A549 (cell line): ENCODE measurements around the gene SETBP1.

ENCODE experiments used
- MAZ ChIP-seq: fragments of 150-350 bp; IDR thresholded peaks from 2 replicates; pipeline ENCODE4 v1.6.1; 2014; ENCODE audit warnings: antibody characterized with exemption, low read depth, low read length, borderline replicate concordance
- RCOR1 ChIP-seq: fragments of 150-350 bp; IDR thresholded peaks from 2 replicates; pipeline ENCODE4 v1.6.1; 2014; ENCODE audit warnings: antibody characterized with exemption, low read length, low read depth
- RNF2 ChIP-seq: fragments of 200-600 bp; sonication (generic); IDR thresholded peaks from 2 replicates; pipeline ENCODE4 v1.6.1; 2016; ENCODE audit warnings: low read depth, mild to moderate bottlenecking, antibody characterized with exemption, moderate library complexity, borderline replicate concordance
- ZNF302 ChIP-seq: fragments of 250-450 bp; sonication (Bioruptor Pico); IDR thresholded peaks from 2 replicates; pipeline ENCODE4 v1.9.0; 2021; ENCODE audit warnings: inconsistent platforms, mild to moderate bottlenecking, moderate library complexity
- TF ChIP-seq, protein P1 (sequence below): fragments of >200 bp; sonication (Bioruptor Twin); formaldehyde crosslinking; IDR thresholded peaks from 3 replicates; pipeline ENCODE4 v1.5.1; 2016

GRCh38 chr18:44770641-44771040 is 90.0 kb downstream of the SETBP1 start:
- no peak for TF ChIP-seq MAZ
- TF ChIP-seq ZNF302 (CRISPR knock-in tag), result no peak
- TF ChIP-seq, protein P1, sequence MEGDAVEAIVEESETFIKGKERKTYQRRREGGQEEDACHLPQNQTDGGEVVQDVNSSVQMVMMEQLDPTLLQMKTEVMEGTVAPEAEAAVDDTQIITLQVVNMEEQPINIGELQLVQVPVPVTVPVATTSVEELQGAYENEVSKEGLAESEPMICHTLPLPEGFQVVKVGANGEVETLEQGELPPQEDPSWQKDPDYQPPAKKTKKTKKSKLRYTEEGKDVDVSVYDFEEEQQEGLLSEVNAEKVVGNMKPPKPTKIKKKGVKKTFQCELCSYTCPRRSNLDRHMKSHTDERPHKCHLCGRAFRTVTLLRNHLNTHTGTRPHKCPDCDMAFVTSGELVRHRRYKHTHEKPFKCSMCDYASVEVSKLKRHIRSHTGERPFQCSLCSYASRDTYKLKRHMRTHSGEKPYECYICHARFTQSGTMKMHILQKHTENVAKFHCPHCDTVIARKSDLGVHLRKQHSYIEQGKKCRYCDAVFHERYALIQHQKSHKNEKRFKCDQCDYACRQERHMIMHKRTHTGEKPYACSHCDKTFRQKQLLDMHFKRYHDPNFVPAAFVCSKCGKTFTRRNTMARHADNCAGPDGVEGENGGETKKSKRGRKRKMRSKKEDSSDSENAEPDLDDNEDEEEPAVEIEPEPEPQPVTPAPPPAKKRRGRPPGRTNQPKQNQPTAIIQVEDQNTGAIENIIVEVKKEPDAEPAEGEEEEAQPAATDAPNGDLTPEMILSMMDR, result no peak
- no peak for TF ChIP-seq RCOR1
- TF ChIP-seq RNF2, result no peak
